ENCODE data around the gene TIGD4. TPM values are rescaled to one million over a fixed set of nuclear protein-coding genes. Genes with fewer than 3 reads are reported as not detected.

The TIGD4 gene
- total RNA-seq, 1 experiment from 2014 or later = 0.33 TPM

DNA sequence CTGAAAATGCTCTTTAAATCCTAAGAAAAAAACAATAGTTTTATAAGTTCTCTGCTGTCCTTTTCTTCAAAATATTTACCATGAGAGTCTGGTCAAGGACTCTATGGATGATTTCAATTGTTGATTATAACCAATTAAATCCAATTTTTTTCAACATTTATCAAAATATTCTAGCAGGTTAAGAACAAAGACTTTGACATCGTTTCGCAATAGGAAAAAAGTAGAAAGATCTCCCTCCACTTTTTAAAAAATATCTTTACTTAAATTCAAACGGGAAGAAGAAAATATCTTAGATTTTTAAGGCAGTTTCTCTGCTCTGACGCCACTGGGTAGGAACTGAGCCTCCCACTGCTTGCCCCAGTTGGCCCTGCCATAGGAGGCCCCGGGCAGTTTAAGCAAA, 55.0 kb downstream of the TIGD4 start:
- Histone ChIP-seq H3K9me3 (ENCODE audit: control insufficient read depth, insufficient read depth, low read depth, low read length) (no peaks in the 10 kb centered on the region), H3K27ac (ENCODE audit: low read length) (no peak overlapping the region), H3K36me3 (ENCODE audit: control insufficient read depth, insufficient read depth, low read length) (no peaks in the 10 kb centered on the region), H3K4me1 (ENCODE audit: control insufficient read depth, insufficient read depth, low read length) (no peaks in the 10 kb centered on the region), H3K27me3 (ENCODE audit: control insufficient read depth, insufficient read depth, low read length) (peaks cover 2% of the 10 kb centered on the region; the same call in 1 of the 2 replicates), H3K4me3 (ENCODE audit: low read depth in 2 of 2, low read length in 2 of 2) (no peak overlapping the region)
- ChIA-PET POLR2A (no interaction called here), CTCF (no interaction called here)
- intact Hi-C loops (cut with micrococcal nuclease; ENCODE audit: unreplicated experiment) (no loop called here), in situ Hi-C loops (cut with HindIII; ENCODE audit: low pct_unique_long_range_greater_than_20kb, low sequenced_read_pairs) (no loop called here)
- TF ChIP-seq, protein P1, sequence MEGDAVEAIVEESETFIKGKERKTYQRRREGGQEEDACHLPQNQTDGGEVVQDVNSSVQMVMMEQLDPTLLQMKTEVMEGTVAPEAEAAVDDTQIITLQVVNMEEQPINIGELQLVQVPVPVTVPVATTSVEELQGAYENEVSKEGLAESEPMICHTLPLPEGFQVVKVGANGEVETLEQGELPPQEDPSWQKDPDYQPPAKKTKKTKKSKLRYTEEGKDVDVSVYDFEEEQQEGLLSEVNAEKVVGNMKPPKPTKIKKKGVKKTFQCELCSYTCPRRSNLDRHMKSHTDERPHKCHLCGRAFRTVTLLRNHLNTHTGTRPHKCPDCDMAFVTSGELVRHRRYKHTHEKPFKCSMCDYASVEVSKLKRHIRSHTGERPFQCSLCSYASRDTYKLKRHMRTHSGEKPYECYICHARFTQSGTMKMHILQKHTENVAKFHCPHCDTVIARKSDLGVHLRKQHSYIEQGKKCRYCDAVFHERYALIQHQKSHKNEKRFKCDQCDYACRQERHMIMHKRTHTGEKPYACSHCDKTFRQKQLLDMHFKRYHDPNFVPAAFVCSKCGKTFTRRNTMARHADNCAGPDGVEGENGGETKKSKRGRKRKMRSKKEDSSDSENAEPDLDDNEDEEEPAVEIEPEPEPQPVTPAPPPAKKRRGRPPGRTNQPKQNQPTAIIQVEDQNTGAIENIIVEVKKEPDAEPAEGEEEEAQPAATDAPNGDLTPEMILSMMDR (IDR thresholded peaks at IDR 0.05) = no peak
- TF ChIP-seq REST (IDR thresholded peaks at IDR 0.05; ENCODE audit: insufficient read depth in 1 of 2, low read depth in 2 of 2, low read length in 1 of 2) (no peak), TCF7L2 (IDR thresholded peaks at IDR 0.05; ENCODE audit: low read depth, low read length) (no peak), SIN3A (IDR thresholded peaks at IDR 0.05; ENCODE audit: borderline replicate concordance, insufficient read depth, low read depth, low read length) (no peak), POLR2AphosphoS5 (IDR thresholded peaks at IDR 0.05; ENCODE audit: low read depth, low read length) (no peak)
- DNase-seq (ENCODE audit: low read depth, low spot score) (no peak), ATAC-seq (no peak)
- BruUV-seq (replicated peaks) = no TSS peak

GRCh38 chr4:152723236-152723635, 56.3 kb downstream of the TIGD4 start:
- DNase-seq (ENCODE audit: low read depth, low spot score) (no peak), ATAC-seq (no peak)
- H3K9me3 ChIP-seq (ENCODE audit: control insufficient read depth, insufficient read depth, low read depth, low read length) = no peaks in the 10 kb centered on the region
- intact Hi-C loops (cut with micrococcal nuclease; ENCODE audit: unreplicated experiment) (no loop called here), in situ Hi-C loops (cut with HindIII; ENCODE audit: low pct_unique_long_range_greater_than_20kb, low sequenced_read_pairs) (no loop called here)
- H3K27me3 ChIP-seq (ENCODE audit: control insufficient read depth, insufficient read depth, low read length) = no peaks in the 10 kb centered on the region
- no peak overlapping the region for H3K4me3 ChIP-seq (ENCODE audit: low read depth in 2 of 2, low read length in 2 of 2)
- POLR2A ChIA-PET = no interaction called here
- BruUV-seq (replicated peaks) = no TSS peak
- H3K27ac ChIP-seq (ENCODE audit: low read length) = no peak overlapping the region
- no peaks in the 10 kb centered on the region for H3K36me3 ChIP-seq (ENCODE audit: control insufficient read depth, insufficient read depth, low read length)
- H3K4me1 ChIP-seq (ENCODE audit: control insufficient read depth, insufficient read depth, low read length) = no peaks in the 10 kb centered on the region
- CTCF ChIA-PET = no interaction called here
- TF ChIP-seq REST (IDR thresholded peaks at IDR 0.05; ENCODE audit: insufficient read depth in 1 of 2, low read depth in 2 of 2, low read length in 1 of 2) = no peak
- TF ChIP-seq, protein P1 (IDR thresholded peaks at IDR 0.05) = no peak
- no peak for TF ChIP-seq SIN3A (IDR thresholded peaks at IDR 0.05; ENCODE audit: borderline replicate concordance, insufficient read depth, low read depth, low read length)
- TF ChIP-seq POLR2AphosphoS5 (IDR thresholded peaks at IDR 0.05; ENCODE audit: low read depth, low read length) = no peak
- no peak for TF ChIP-seq TCF7L2 (IDR thresholded peaks at IDR 0.05; ENCODE audit: low read depth, low read length)
